HFF-Myc (cell line): ENCODE measurements around the gene PLIN3.
A peak's percentile ranks its signal among the peaks of the same experiment; 100 is the strongest.
"Not testable (repeated sequence)": the region's sequence is repeated elsewhere in the genome, so short reads cannot be mapped to it uniquely, and the experiment has no call there.

Source experiments
- DNase-seq: peaks from one replicate; pipeline ENCODE4 v3.0.0-alpha.2; 2011; ENCODE audit warnings: low read depth; ENCODE audit errors: extremely low read depth
- H3K4me3 ChIP-seq: replicated peaks from 2 replicates; pipeline ENCODE4 v1.5.1; 2011; ENCODE audit warnings: low read depth, mild to moderate bottlenecking, control low read depth, low read length
- CTCF ChIP-seq: IDR thresholded peaks from 2 replicates; pipeline ENCODE4 v1.5.1; 2012; ENCODE audit warnings: mild to moderate bottlenecking, low read depth, low read length, control low read depth; ENCODE audit errors: missing control alignments

The PLIN3 gene

GRCh38 chr19:4814625-4815425 lies 52.6 kb downstream of the PLIN3 start:
- peak; percentile 74 for DNase-seq
- no peak overlapping the region for H3K4me3 ChIP-seq
- TF ChIP-seq CTCF = no peak

GRCh38 chr19:4811328-4812131 lies 55.9 kb downstream of the PLIN3 start:
- no peak overlapping the region for H3K4me3 ChIP-seq
- peak; percentile 92 for TF ChIP-seq CTCF
- peak; percentile 27 for DNase-seq

- DNase-seq = no peak
- H3K4me3 ChIP-seq = no peak overlapping the region
- TF ChIP-seq CTCF = no peak
Measured at GRCh38 chr19:4807188-4807587, 60.3 kb downstream of the PLIN3 start.

GRCh38 chr19:4806384-4806783 lies 61.1 kb downstream of the PLIN3 start:
- TF ChIP-seq CTCF = no peak
- H3K4me3 ChIP-seq = no peak overlapping the region
- no peak for DNase-seq

- DNase-seq, H3K4me3 ChIP-seq: not testable (repeated sequence)
Measured at GRCh38 chr19:4805140-4805539, 62.3 kb downstream of the PLIN3 start.

GRCh38 chr19:4803736-4804695 lies 63.5 kb downstream of the PLIN3 start:
- peak; percentile 86 for TF ChIP-seq CTCF
- H3K4me3 ChIP-seq = no peak overlapping the region
- no peak for DNase-seq
